H9 (cell line): ENCODE results near the gene TIFAB. TPM values are rescaled to one million over a fixed set of nuclear protein-coding genes. Genes with fewer than 3 reads are reported as not detected.

ENCODE experiments used
- DNase-seq: peaks from one replicate; pipeline ENCODE4 v3.0.0-alpha.2; 2017
- H2AFZ ChIP-seq: one replicate; pipeline ENCODE4 v1.6.1; 2013; ENCODE audit warnings: mild to moderate bottlenecking, low read length, control low read depth, moderate library complexity
- H2AK5ac ChIP-seq: 2 replicates; pipeline ENCODE4 v1.6.1; 2013; ENCODE audit warnings: low read length, control low read depth, mixed read lengths; ENCODE audit not compliant: insufficient read length
- H2BK120ac ChIP-seq: one replicate; pipeline ENCODE4 v1.6.1; 2013; ENCODE audit warnings: low read depth, mild to moderate bottlenecking, low read length, control low read depth, inconsistent platforms; ENCODE audit not compliant: poor library complexity, severe bottlenecking
- H2BK12ac ChIP-seq: 2 replicates; pipeline ENCODE4 v1.6.1; 2013; ENCODE audit warnings: low read length, control low read depth, mixed read lengths, low read depth; ENCODE audit not compliant: insufficient read length
- H2BK15ac ChIP-seq: 2 replicates; pipeline ENCODE4 v1.6.1; 2013; ENCODE audit warnings: low read depth, low read length, control low read depth
- H2BK20ac ChIP-seq: one replicate; pipeline ENCODE4 v1.6.1; 2013; ENCODE audit warnings: low read depth, mild to moderate bottlenecking, low read length, control low read depth, inconsistent platforms; ENCODE audit not compliant: poor library complexity, severe bottlenecking
- H2BK5ac ChIP-seq: 2 replicates; pipeline ENCODE4 v1.6.1; 2013; ENCODE audit warnings: low read length, control low read depth, mixed read lengths; ENCODE audit not compliant: insufficient read length
- H3K14ac ChIP-seq: 2 replicates; pipeline ENCODE4 v1.6.1; 2013; ENCODE audit warnings: low read length, control low read depth; ENCODE audit not compliant: insufficient read depth
- H3K18ac ChIP-seq: 2 replicates; pipeline ENCODE4 v1.6.1; 2013; ENCODE audit warnings: low read depth, mild to moderate bottlenecking, mixed read lengths, low read length, control low read depth; ENCODE audit not compliant: insufficient read length
- H3K23ac ChIP-seq: 2 replicates; pipeline ENCODE4 v1.6.1; 2013; ENCODE audit warnings: low read length, control low read depth, mixed read lengths, low read depth; ENCODE audit not compliant: insufficient read length
- H3K23me2 ChIP-seq: 2 replicates; pipeline ENCODE4 v1.6.1; 2013; ENCODE audit warnings: low read depth, mild to moderate bottlenecking, mixed read lengths, low read length, control low read depth; ENCODE audit not compliant: insufficient read length, poor library complexity, severe bottlenecking
- H3K27ac ChIP-seq: 2 replicates; pipeline ENCODE4 v1.5.1; 2013; ENCODE audit warnings: low read length, control low read depth, mixed read lengths, low read depth; ENCODE audit not compliant: insufficient read length
- H3K27me3 ChIP-seq: 2 replicates; pipeline ENCODE4 v1.6.1; 2013; ENCODE audit warnings: low read length, control low read depth, inconsistent platforms; ENCODE audit not compliant: insufficient read depth
- H3K4ac ChIP-seq: 2 replicates; pipeline ENCODE4 v1.6.1; 2013; ENCODE audit warnings: low read depth, mild to moderate bottlenecking, control low read depth, inconsistent platforms, low read length, moderate library complexity
- H3K4me1 ChIP-seq: 2 replicates; pipeline ENCODE4 v1.6.1; 2013; ENCODE audit warnings: low read length, control low read depth, inconsistent platforms; ENCODE audit not compliant: insufficient read depth
- H3K4me2 ChIP-seq: 2 replicates; pipeline ENCODE4 v1.6.1; 2013; ENCODE audit warnings: low read length, control low read depth, mixed read lengths; ENCODE audit not compliant: insufficient read length, insufficient read depth
- H3K56ac ChIP-seq: 2 replicates; pipeline ENCODE4 v1.6.1; 2013; ENCODE audit warnings: low read depth, mild to moderate bottlenecking, mixed read lengths, low read length, control low read depth; ENCODE audit not compliant: insufficient read length
- H3K79me1 ChIP-seq: 2 replicates; pipeline ENCODE4 v1.6.1; 2013; ENCODE audit warnings: low read depth, mild to moderate bottlenecking, moderate library complexity, low read length, control low read depth, inconsistent platforms; ENCODE audit not compliant: insufficient read depth, poor library complexity, severe bottlenecking
- H3K79me2 ChIP-seq: 2 replicates; pipeline ENCODE4 v1.6.1; 2013; ENCODE audit warnings: low read length, control low read depth, inconsistent platforms; ENCODE audit not compliant: insufficient read depth
- H3K9ac ChIP-seq: 2 replicates; pipeline ENCODE4 v1.6.1; 2013; ENCODE audit warnings: low read length, control low read depth, mixed read lengths; ENCODE audit not compliant: insufficient read length; ENCODE audit errors: extremely low read depth
- H3K9me3 ChIP-seq: one replicate; pipeline ENCODE4 v1.6.1; 2013; ENCODE audit warnings: low read depth, low read length, inconsistent platforms; ENCODE audit not compliant: control insufficient read depth
- H3T11ph ChIP-seq: one replicate; pipeline ENCODE4 v1.6.1; 2013; ENCODE audit warnings: mild to moderate bottlenecking, low read length, control low read depth, inconsistent platforms
- H4K20me1 ChIP-seq: one replicate; pipeline ENCODE4 v1.6.1; 2013; ENCODE audit not compliant: control insufficient read depth, insufficient read length, insufficient read depth
- H4K5ac ChIP-seq: 2 replicates; pipeline ENCODE4 v1.6.1; 2013; ENCODE audit warnings: low read depth, mild to moderate bottlenecking, mixed read lengths, low read length, control low read depth; ENCODE audit not compliant: insufficient read length
- H4K8ac ChIP-seq: replicated peaks from 2 replicates; pipeline ENCODE4 v1.6.1; 2013; ENCODE audit warnings: low read length, control low read depth, mixed read lengths, low read depth; ENCODE audit not compliant: insufficient read length
- H4K91ac ChIP-seq: 2 replicates; pipeline ENCODE4 v1.6.1; 2013; ENCODE audit warnings: low read depth, mild to moderate bottlenecking, moderate library complexity, mixed read lengths, low read length, control low read depth; ENCODE audit not compliant: insufficient read length
- H3K27ac Mint-ChIP-seq, 3 experiments: 2 replicates in 2 of 3; 3 replicates in 1 of 3; pipeline ENCODE4 v1.8.0; 2020 to 2021; ENCODE audit warnings: mixed read lengths in 3 of 3, mild to moderate bottlenecking in 1 of 3, moderate library complexity in 1 of 3
- H3K27me3 Mint-ChIP-seq: 2 replicates; pipeline ENCODE4 v1.8.0; 2021; ENCODE audit warnings: low read depth, mild to moderate bottlenecking, moderate library complexity, mixed read lengths
- H3K36me3 Mint-ChIP-seq, 3 experiments: 2 replicates in 2 of 3; 3 replicates in 1 of 3; pipeline ENCODE4 v1.8.0; 2020 to 2021; ENCODE audit warnings: low read depth in 3 of 3, mixed read lengths in 3 of 3; ENCODE audit not compliant: insufficient read depth in 1 of 3
- H3K4me1 Mint-ChIP-seq, 2 experiments: 2 replicates each; pipeline ENCODE4 v1.8.0; 2020; ENCODE audit warnings: mixed read lengths in 2 of 2
- H3K4me3 Mint-ChIP-seq, 2 experiments: 2 replicates in 1 of 2; 3 replicates in 1 of 2; pipeline ENCODE4 v1.8.0; 2020 to 2021; ENCODE audit warnings: mild to moderate bottlenecking in 2 of 2, mixed read lengths in 2 of 2, moderate library complexity in 1 of 2
- H3K9me3 Mint-ChIP-seq, 2 experiments: 2 replicates in 1 of 2; 3 replicates in 1 of 2; pipeline ENCODE4 v1.8.0; 2020; ENCODE audit warnings: mild to moderate bottlenecking in 2 of 2, mixed read lengths in 2 of 2, moderate library complexity in 1 of 2
- CTCF ChIP-seq: fragments of 200-600 bp; sonication (generic); conservative IDR thresholded peaks from 3 replicates; pipeline ENCODE4 v1.8.0; 2021; ENCODE audit warnings: antibody characterized with exemption, mild to moderate bottlenecking
- WGBS: extraction: QIAGEN DNeasy Blood & Tissue Kit; methylation state at CpG from one replicate; pipeline ENCODE4 v1.1.7; 2013; ENCODE audit warnings: missing lambda C conversion rate, low lambda C conversion rate, mixed read lengths; ENCODE audit not compliant: insufficient read length; ENCODE audit errors: extremely low coverage; 5-methylcytosine and 5-hydroxymethylcytosine counted together
- total RNA-seq: library from RNA; stranded (reverse); gene quantifications from 2 replicates; pipeline ENCODE4 v1.2.1, GENCODE V29; 2021

TIFAB gene
- total RNA-seq, 1 experiment from 2014 or later, result not detected

GRCh38 chr5:135450952-135451351, 1.2 kb downstream of the TIFAB start:
- no CpG with 5 or more reads among the region's 2 CpGs for WGBS
- no peak overlapping the region for H3K23ac ChIP-seq
- no peak overlapping the region for H2BK5ac ChIP-seq
- DNase-seq, result no peak
- H3T11ph ChIP-seq, result no peak overlapping the region
- no peak overlapping the region for H2AK5ac ChIP-seq
- H3K4me1 Mint-ChIP-seq, result peaks cover 4 to 6% of the 10 kb centered on the region in 2 experiments
- H2BK120ac ChIP-seq, result no peak overlapping the region
- H3K27ac Mint-ChIP-seq, result no peak overlapping the region
- H3K79me1 ChIP-seq, result no peaks in the 10 kb centered on the region
- H3K9ac ChIP-seq, result no peak overlapping the region
- H3K4ac ChIP-seq, result no peak overlapping the region
- no peak overlapping the region for H2BK15ac ChIP-seq
- no peak overlapping the region for H3K4me2 ChIP-seq
- peaks cover 2% of the 10 kb centered on the region; the same call in 1 of the 2 replicates for H3K27me3 ChIP-seq
- H4K20me1 ChIP-seq, result no peaks in the 10 kb centered on the region
- H3K27ac ChIP-seq, result no peak overlapping the region
- no peak overlapping the region for H3K4me3 Mint-ChIP-seq
- no peaks in the 10 kb centered on the region for H3K4me1 ChIP-seq
- H2AFZ ChIP-seq, result no peak overlapping the region
- H3K56ac ChIP-seq, result no peak overlapping the region
- no peak overlapping the region for H2BK20ac ChIP-seq
- no peak overlapping the region for H4K91ac ChIP-seq
- H3K9me3 ChIP-seq, result no peaks in the 10 kb centered on the region
- H3K9me3 Mint-ChIP-seq, result no peaks in the 10 kb centered on the region; a peak in 1 of 5 replicates
- H3K23me2 ChIP-seq, result no peaks in the 10 kb centered on the region
- no peak overlapping the region for H3K18ac ChIP-seq
- no peak for TF ChIP-seq CTCF
- H4K5ac ChIP-seq, result no peak overlapping the region
- peaks cover 96% of the 10 kb centered on the region for H3K27me3 Mint-ChIP-seq
- H3K36me3 Mint-ChIP-seq, result no peaks in the 10 kb centered on the region
- H2BK12ac ChIP-seq, result no peak overlapping the region
- no peaks in the 10 kb centered on the region for H3K79me2 ChIP-seq
- no peak overlapping the region for H4K8ac ChIP-seq
- no peak overlapping the region for H3K14ac ChIP-seq
